Testis (tissue), 2 donors: Measurements from ENCODE around the gene IRF2BP1.

Source experiments
- POLR2A ChIP-seq: fragments of 450-650 bp; IDR thresholded peaks from one replicate; pipeline ENCODE4 v1.6.1; 2017; ENCODE audit warnings: antibody characterized with exemption, mild to moderate bottlenecking, moderate library complexity
- TF ChIP-seq, protein P1 (sequence below), 3 experiments: fragments of 450-650 bp in 2 of 3; fragments of 200-600 bp in 1 of 3; sonication (generic) in 1 of 3; IDR thresholded peaks; one replicate each; pipeline ENCODE4 v1.5.1; 2016 to 2019; ENCODE audit warnings: antibody characterized with exemption in 3 of 3, mild to moderate bottlenecking in 2 of 3, moderate library complexity in 1 of 3

DNA sequence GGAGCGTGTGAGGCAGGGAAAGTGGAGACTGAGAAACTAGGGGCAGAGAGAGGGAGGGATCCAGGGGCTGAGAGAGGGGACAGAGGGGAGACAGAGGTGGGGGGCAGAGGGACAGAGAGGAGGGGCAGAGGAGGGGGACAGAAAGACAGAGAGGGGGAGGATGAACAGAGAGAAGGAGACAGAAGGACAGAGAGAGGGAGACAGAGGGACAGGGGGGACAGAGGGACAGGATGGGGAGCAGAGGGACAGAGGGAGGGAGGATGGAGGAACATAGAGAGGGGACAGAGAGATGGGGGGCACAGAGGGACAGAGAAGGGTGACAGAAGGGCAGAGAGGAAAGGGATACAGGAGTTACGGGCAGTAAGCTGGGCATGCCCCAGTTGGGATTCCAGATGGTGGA is 43.3 kb upstream of the IRF2BP1 start:
- TF ChIP-seq, protein P1, sequence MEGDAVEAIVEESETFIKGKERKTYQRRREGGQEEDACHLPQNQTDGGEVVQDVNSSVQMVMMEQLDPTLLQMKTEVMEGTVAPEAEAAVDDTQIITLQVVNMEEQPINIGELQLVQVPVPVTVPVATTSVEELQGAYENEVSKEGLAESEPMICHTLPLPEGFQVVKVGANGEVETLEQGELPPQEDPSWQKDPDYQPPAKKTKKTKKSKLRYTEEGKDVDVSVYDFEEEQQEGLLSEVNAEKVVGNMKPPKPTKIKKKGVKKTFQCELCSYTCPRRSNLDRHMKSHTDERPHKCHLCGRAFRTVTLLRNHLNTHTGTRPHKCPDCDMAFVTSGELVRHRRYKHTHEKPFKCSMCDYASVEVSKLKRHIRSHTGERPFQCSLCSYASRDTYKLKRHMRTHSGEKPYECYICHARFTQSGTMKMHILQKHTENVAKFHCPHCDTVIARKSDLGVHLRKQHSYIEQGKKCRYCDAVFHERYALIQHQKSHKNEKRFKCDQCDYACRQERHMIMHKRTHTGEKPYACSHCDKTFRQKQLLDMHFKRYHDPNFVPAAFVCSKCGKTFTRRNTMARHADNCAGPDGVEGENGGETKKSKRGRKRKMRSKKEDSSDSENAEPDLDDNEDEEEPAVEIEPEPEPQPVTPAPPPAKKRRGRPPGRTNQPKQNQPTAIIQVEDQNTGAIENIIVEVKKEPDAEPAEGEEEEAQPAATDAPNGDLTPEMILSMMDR (IDR thresholded peaks at IDR 0.05) = no peak
- no peak for TF ChIP-seq POLR2A
